Liver (tissue), 9 donors: Measurements from ENCODE around the gene ASB13. TPM values are rescaled to one million over a fixed set of nuclear protein-coding genes. Genes with fewer than 3 reads are reported as not detected.

Source experiments
- DNase-seq: peaks from one replicate; pipeline ENCODE4 v3.0.0-alpha.2; 2017; ENCODE audit warnings: low spot score
- H3K27ac ChIP-seq, 2 donors: one replicate each; pipeline ENCODE4 v1.7.0; 2013; ENCODE audit warnings: inconsistent platforms in 2 of 2, low read length in 2 of 2, control low read depth in 1 of 2, low read depth in 1 of 2, mild to moderate bottlenecking in 1 of 2
- H3K27me3 ChIP-seq, 4 donors: one replicate each; pipeline versions ENCODE4 v1.6.1 to v1.7.0; 2013; ENCODE audit warnings: low read length in 3 of 4, inconsistent platforms in 1 of 4, mild to moderate bottlenecking in 1 of 4, moderate library complexity in 1 of 4; ENCODE audit not compliant: control insufficient read depth in 4 of 4, insufficient read depth in 4 of 4
- H3K36me3 ChIP-seq, 4 donors: one replicate each; pipeline versions ENCODE4 v1.6.1 to v1.7.0; 2013; ENCODE audit warnings: low read length in 3 of 4, mild to moderate bottlenecking in 3 of 4, low read depth in 1 of 4, moderate library complexity in 1 of 4; ENCODE audit not compliant: control insufficient read depth in 4 of 4, insufficient read depth in 3 of 4
- H3K4me1 ChIP-seq, 4 donors: one replicate each; pipeline versions ENCODE4 v1.6.1 to v1.7.0; 2013; ENCODE audit warnings: low read length in 3 of 4, mild to moderate bottlenecking in 3 of 4, moderate library complexity in 1 of 4; ENCODE audit not compliant: control insufficient read depth in 4 of 4, insufficient read depth in 4 of 4
- H3K4me3 ChIP-seq, 3 donors: one replicate each; pipeline versions ENCODE4 v1.6.1 to v1.7.0; 2013; ENCODE audit warnings: low read length in 3 of 3, control low read depth in 1 of 3, low read depth in 1 of 3, mild to moderate bottlenecking in 1 of 3
- H3K9ac ChIP-seq, 2 donors: one replicate each; pipeline ENCODE4 v1.7.0; 2013; ENCODE audit warnings: low read length in 2 of 2, mild to moderate bottlenecking in 2 of 2, moderate library complexity in 2 of 2, control low read depth in 1 of 2, low read depth in 1 of 2
- H3K9me3 ChIP-seq, 4 donors: one replicate each; pipeline versions ENCODE4 v1.6.1 to v1.7.0; 2013; ENCODE audit warnings: low read length in 3 of 4; ENCODE audit not compliant: control insufficient read depth in 4 of 4
- EGR1 ChIP-seq, 2 donors: IDR thresholded peaks; 2 replicates each; pipeline ENCODE4 v1.6.1; 2016 to 2018; ENCODE audit warnings: antibody characterized with exemption in 2 of 2, low read depth in 2 of 2
- FOXA2 ChIP-seq: IDR thresholded peaks from 2 replicates; pipeline ENCODE4 v1.6.1; 2016; ENCODE audit warnings: antibody characterized with exemption
- GABPA ChIP-seq, 2 donors: IDR thresholded peaks in 1 of 2; conservative IDR thresholded peaks in 1 of 2; 2 replicates each; pipeline ENCODE4 v1.6.1; 2016; ENCODE audit warnings: antibody characterized with exemption in 2 of 2, mild to moderate bottlenecking in 1 of 2, moderate library complexity in 1 of 2
- HNF4A ChIP-seq, 2 donors: conservative IDR thresholded peaks; 2 replicates each; pipeline ENCODE4 v1.6.1; 2016; ENCODE audit warnings: antibody characterized with exemption in 2 of 2, mild to moderate bottlenecking in 2 of 2
- HNF4G ChIP-seq: IDR thresholded peaks from 2 replicates; pipeline ENCODE4 v1.6.1; 2016; ENCODE audit warnings: antibody characterized with exemption
- JUND ChIP-seq, 2 donors: IDR thresholded peaks; 2 replicates each; pipeline ENCODE4 v1.6.1; 2016; ENCODE audit warnings: antibody characterized with exemption in 2 of 2
- NR2F2 ChIP-seq: IDR thresholded peaks from 2 replicates; pipeline ENCODE4 v1.6.1; 2016; ENCODE audit warnings: antibody characterized with exemption
- RAD21 ChIP-seq, 2 donors: IDR thresholded peaks; 2 replicates each; pipeline ENCODE4 v1.6.1; 2016; ENCODE audit warnings: antibody characterized with exemption in 2 of 2, mild to moderate bottlenecking in 2 of 2
- REST ChIP-seq: IDR thresholded peaks from 2 replicates; pipeline ENCODE4 v1.6.1; 2016; ENCODE audit warnings: antibody characterized with exemption, mild to moderate bottlenecking
- RXRA ChIP-seq, 2 donors: IDR thresholded peaks; 2 replicates each; pipeline ENCODE4 v1.6.1; 2017 to 2018; ENCODE audit warnings: antibody characterized with exemption in 2 of 2, mild to moderate bottlenecking in 1 of 2
- SP1 ChIP-seq: IDR thresholded peaks from 2 replicates; pipeline ENCODE4 v1.6.1; 2018; ENCODE audit warnings: antibody characterized with exemption, mild to moderate bottlenecking
- TAF1 ChIP-seq: conservative IDR thresholded peaks from 2 replicates; pipeline ENCODE4 v1.6.1; 2016; ENCODE audit warnings: antibody characterized with exemption, mild to moderate bottlenecking
- YY1 ChIP-seq: IDR thresholded peaks from 2 replicates; pipeline ENCODE4 v1.6.1; 2016; ENCODE audit warnings: antibody characterized with exemption, mild to moderate bottlenecking
- WGBS: extraction: QIAGEN DNeasy Blood & Tissue Kit; methylation state at CpG from one replicate; pipeline ENCODE4 v1.1.7; 2013; 5-methylcytosine and 5-hydroxymethylcytosine counted together
- polyA plus RNA-seq, 2 donors: library from polyadenylated mRNA; stranded (reverse) in 1 of 2; unstranded in 1 of 2; fragments of 200-250 nt in 1 of 2; fragments of >200 nt in 1 of 2; fragmentation: Nextera tagmentation in 1 of 2; extraction: Ambion mirVana in 1 of 2; gene quantifications; one replicate each; pipeline versions ENCODE4 v1.2.1 to v1.2.3, GENCODE V29; 2013 to 2015
- total RNA-seq, 2 donors: library from RNA; depleted of rRNA; stranded (reverse); fragments of >200 nt; gene quantifications; one replicate each; pipeline ENCODE4 v1.2.3, GENCODE V29; 2014
- TF ChIP-seq, protein P1 (sequence below): IDR thresholded peaks from 2 replicates; pipeline ENCODE4 v1.6.1; 2016; ENCODE audit warnings: antibody characterized with exemption
- TF ChIP-seq, protein P2 (sequence below): IDR thresholded peaks from 2 replicates; pipeline ENCODE4 v1.6.1; 2016; ENCODE audit warnings: antibody characterized with exemption
- TF ChIP-seq, protein P3 (sequence below): fragments of 150-350 bp; IDR thresholded peaks from 2 replicates; pipeline ENCODE4 v1.5.1; 2017; ENCODE audit warnings: improper control_type of control experiment, low read depth, low read length; ENCODE audit not compliant: missing input control
- TF ChIP-seq, protein P4 (sequence below): IDR thresholded peaks from 2 replicates; pipeline ENCODE4 v1.6.1; 2016; ENCODE audit warnings: antibody characterized with exemption
- donor health status: healthy.
- donor health status: healthy.
- donor health status: healthy.
- donor health status: healthy.
- donor health status: healthy.

The ASB13 gene
- total and polyA plus RNA-seq, 4 donors: 8.5 to 48.3 (median 42.5) TPM

- Histone ChIP-seq H3K27ac (no peak overlapping the region), H3K36me3 (no peaks in the 10 kb centered on the region), H3K4me1 (peaks cover 11 to 48% (median 42%) of the 10 kb centered on the region in 4 donors), H3K4me3 (no peak overlapping the region), H3K9ac (no peak overlapping the region), H3K9me3 (no peaks in the 10 kb centered on the region), H3K27me3 (no peaks in the 10 kb centered on the region)
- 96% methylated on average over 24 of the region's 24 CpGs for WGBS
- TF ChIP-seq, protein P1, sequence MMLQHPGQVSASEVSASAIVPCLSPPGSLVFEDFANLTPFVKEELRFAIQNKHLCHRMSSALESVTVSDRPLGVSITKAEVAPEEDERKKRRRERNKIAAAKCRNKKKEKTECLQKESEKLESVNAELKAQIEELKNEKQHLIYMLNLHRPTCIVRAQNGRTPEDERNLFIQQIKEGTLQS: no peak
- TF ChIP-seq HNF4A (conservative IDR thresholded peaks at IDR 0.05) (no peak), YY1 (no peak), EGR1 (IDR thresholded peaks at IDR 0.05; ENCODE audit: low read depth in 2 of 2) (no peak), TAF1 (no peak), FOXA2 (no peak), GABPA (IDR thresholded peaks at IDR 0.05 in 1 of 2, conservative IDR thresholded peaks at IDR 0.05 in 1 of 2) (no peak), JUND (IDR thresholded peaks at IDR 0.05) (no peak), RXRA (IDR thresholded peaks at IDR 0.05) (no peak)
- TF ChIP-seq, protein P2, sequence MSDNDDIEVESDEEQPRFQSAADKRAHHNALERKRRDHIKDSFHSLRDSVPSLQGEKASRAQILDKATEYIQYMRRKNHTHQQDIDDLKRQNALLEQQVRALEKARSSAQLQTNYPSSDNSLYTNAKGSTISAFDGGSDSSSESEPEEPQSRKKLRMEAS: no peak
- TF ChIP-seq, protein P3, sequence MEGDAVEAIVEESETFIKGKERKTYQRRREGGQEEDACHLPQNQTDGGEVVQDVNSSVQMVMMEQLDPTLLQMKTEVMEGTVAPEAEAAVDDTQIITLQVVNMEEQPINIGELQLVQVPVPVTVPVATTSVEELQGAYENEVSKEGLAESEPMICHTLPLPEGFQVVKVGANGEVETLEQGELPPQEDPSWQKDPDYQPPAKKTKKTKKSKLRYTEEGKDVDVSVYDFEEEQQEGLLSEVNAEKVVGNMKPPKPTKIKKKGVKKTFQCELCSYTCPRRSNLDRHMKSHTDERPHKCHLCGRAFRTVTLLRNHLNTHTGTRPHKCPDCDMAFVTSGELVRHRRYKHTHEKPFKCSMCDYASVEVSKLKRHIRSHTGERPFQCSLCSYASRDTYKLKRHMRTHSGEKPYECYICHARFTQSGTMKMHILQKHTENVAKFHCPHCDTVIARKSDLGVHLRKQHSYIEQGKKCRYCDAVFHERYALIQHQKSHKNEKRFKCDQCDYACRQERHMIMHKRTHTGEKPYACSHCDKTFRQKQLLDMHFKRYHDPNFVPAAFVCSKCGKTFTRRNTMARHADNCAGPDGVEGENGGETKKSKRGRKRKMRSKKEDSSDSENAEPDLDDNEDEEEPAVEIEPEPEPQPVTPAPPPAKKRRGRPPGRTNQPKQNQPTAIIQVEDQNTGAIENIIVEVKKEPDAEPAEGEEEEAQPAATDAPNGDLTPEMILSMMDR: no peak
- TF ChIP-seq, protein P4, sequence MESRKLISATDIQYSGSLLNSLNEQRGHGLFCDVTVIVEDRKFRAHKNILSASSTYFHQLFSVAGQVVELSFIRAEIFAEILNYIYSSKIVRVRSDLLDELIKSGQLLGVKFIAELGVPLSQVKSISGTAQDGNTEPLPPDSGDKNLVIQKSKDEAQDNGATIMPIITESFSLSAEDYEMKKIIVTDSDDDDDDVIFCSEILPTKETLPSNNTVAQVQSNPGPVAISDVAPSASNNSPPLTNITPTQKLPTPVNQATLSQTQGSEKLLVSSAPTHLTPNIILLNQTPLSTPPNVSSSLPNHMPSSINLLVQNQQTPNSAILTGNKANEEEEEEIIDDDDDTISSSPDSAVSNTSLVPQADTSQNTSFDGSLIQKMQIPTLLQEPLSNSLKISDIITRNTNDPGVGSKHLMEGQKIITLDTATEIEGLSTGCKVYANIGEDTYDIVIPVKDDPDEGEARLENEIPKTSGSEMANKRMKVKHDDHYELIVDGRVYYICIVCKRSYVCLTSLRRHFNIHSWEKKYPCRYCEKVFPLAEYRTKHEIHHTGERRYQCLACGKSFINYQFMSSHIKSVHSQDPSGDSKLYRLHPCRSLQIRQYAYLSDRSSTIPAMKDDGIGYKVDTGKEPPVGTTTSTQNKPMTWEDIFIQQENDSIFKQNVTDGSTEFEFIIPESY: no peak
- DNase-seq: no peak
Measured at GRCh38 chr10:5624701-5625100, 41.7 kb downstream of the ASB13 start.

GRCh38 chr10:5623081-5623748 is 43.2 kb downstream of the ASB13 start:
- Histone ChIP-seq H3K9me3 (no peaks in the 10 kb centered on the region), H3K4me3 (no peak overlapping the region), H3K36me3 (no peaks in the 10 kb centered on the region), H3K27ac (no peak overlapping the region), H3K9ac (no peak overlapping the region), H3K4me1 (peaks cover 5 to 36% (median 28%) of the 10 kb centered on the region in 4 donors), H3K27me3 (no peaks in the 10 kb centered on the region)
- 14% methylated on average over 19 of the region's 19 CpGs for WGBS
- peak; percentile 89 for DNase-seq
- no peak for TF ChIP-seq GABPA (IDR thresholded peaks at IDR 0.05 in 1 of 2, conservative IDR thresholded peaks at IDR 0.05 in 1 of 2)
- TF ChIP-seq, protein P3: peak; percentile 95
- peak; percentile 99 to 100 for TF ChIP-seq RAD21 (IDR thresholded peaks at IDR 0.05)
- peak; percentile 62 for TF ChIP-seq NR2F2
- TF ChIP-seq REST: no peak
- peak; percentile 44 for TF ChIP-seq SP1
- TF ChIP-seq FOXA2: no peak
- TF ChIP-seq YY1: peak; percentile 31
- no peak for TF ChIP-seq EGR1 (IDR thresholded peaks at IDR 0.05; ENCODE audit: low read depth in 2 of 2)
- TF ChIP-seq, protein P2: no peak
- TF ChIP-seq JUND (IDR thresholded peaks at IDR 0.05): no peak
- peak; percentile 57 to 76 for TF ChIP-seq HNF4A (conservative IDR thresholded peaks at IDR 0.05)
- TF ChIP-seq, protein P1: no peak
- TF ChIP-seq HNF4G: peak; percentile 5
